ENCODE results near the gene ECHDC3. TPM values are rescaled to one million over a fixed set of nuclear protein-coding genes. Genes with fewer than 3 reads are reported as not detected.
A peak's percentile ranks its signal among the peaks of the same experiment; 100 is the strongest.

The ECHDC3 gene
- total and polyA plus RNA-seq, 2 of the 13 experiments (the other 11 are each of a cell fraction or from before 2014, with no cell fraction given), result not detected

DNA sequence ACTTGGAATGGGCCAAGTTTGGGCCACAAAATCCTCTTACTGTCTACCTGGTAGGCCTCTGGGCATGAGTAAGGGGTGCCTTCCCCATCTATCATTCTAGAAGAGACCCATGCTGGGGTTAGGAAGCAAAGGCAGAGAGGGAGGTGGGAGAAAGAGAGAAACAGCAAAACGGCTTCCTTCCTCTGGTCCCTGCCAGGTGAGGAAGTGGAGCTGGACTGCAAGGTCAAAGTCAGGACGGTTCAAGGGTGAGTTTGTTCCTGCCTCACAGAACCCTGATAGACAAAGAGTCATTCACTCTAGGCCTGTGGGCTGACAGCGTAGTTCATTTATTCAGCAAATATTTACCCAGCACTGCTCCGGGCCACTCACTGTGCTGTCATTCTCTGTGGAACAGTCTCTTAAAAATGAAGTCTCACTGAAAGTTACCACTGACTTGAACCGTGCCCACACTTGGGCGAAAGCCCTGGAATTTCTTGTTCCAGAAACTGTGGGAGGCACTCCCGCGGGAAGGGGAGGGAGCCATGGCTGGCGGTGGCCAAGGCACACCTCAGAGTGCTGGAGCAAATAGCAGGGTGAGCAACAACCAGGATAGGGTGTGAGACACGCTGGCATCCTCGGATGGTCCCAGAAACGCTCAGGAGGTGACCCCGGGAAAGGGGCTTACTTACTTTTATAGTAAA is 26.2 kb upstream of the ECHDC3 start (continued):
- TF ChIP-seq ZBTB34 (CRISPR knock-in tag; IDR thresholded peaks at IDR 0.05), result no peak
- no peak for TF ChIP-seq ZNF891 (CRISPR knock-in tag; IDR thresholded peaks at IDR 0.05)
- TF ChIP-seq, protein P1, sequence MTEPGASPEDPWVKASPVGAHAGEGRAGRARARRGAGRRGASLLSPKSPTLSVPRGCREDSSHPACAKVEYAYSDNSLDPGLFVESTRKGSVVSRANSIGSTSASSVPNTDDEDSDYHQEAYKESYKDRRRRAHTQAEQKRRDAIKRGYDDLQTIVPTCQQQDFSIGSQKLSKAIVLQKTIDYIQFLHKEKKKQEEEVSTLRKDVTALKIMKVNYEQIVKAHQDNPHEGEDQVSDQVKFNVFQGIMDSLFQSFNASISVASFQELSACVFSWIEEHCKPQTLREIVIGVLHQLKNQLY (CRISPR knock-in tag; IDR thresholded peaks at IDR 0.05), result peak; percentile 79
- peak; percentile 55; the same call in 1 of the 2 replicates for TF ChIP-seq HIVEP1 (CRISPR knock-in tag; IDR thresholded peaks at IDR 0.05)
- TF ChIP-seq HNRNPH1 (optimal IDR thresholded peaks at IDR 0.05; ENCODE audit: low read depth, low read length), result no peak
- no peak for TF ChIP-seq RARG (CRISPR knock-in tag; IDR thresholded peaks at IDR 0.05; ENCODE audit: low read depth)
- no peak for TF ChIP-seq SRSF4 (IDR thresholded peaks at IDR 0.05; ENCODE audit: low read depth, low read length, poor library complexity, severe bottlenecking)
- no peak for TF ChIP-seq RFXANK (CRISPR knock-in tag; IDR thresholded peaks at IDR 0.05)
- TF ChIP-seq KDM1A (CRISPR knock-in tag; IDR thresholded peaks at IDR 0.05), result no peak
- no peak for TF ChIP-seq HNRNPUL1 (IDR thresholded peaks at IDR 0.05; ENCODE audit: low read depth, low read length)
- no peak for TF ChIP-seq ZNF350 (CRISPR knock-in tag; IDR thresholded peaks at IDR 0.05; ENCODE audit: borderline replicate concordance, low read depth)
- TF ChIP-seq ZNF703 (CRISPR knock-in tag; IDR thresholded peaks at IDR 0.05; ENCODE audit: borderline replicate concordance), result no peak
- TF ChIP-seq ZNF761 (CRISPR knock-in tag; conservative IDR thresholded peaks at IDR 0.05), result 0 out of 2 replicates have a peak, but pooled peaks have one; percentile 27
- TF ChIP-seq MIXL1 (CRISPR knock-in tag; IDR thresholded peaks at IDR 0.05), result peak; percentile 92
- no peak for TF ChIP-seq MZF1 (CRISPR knock-in tag; IDR thresholded peaks at IDR 0.05; ENCODE audit: borderline replicate concordance)
- TF ChIP-seq ZNF160 (CRISPR knock-in tag; IDR thresholded peaks at IDR 0.05), result no peak
- 0 out of 2 replicates have a peak, but pooled peaks have one; percentile 17 for TF ChIP-seq HINFP (CRISPR knock-in tag; IDR thresholded peaks at IDR 0.05; ENCODE audit: low read depth)
- no peak for TF ChIP-seq ZNF775 (CRISPR knock-in tag; IDR thresholded peaks at IDR 0.05; ENCODE audit: borderline replicate concordance)
- TF ChIP-seq, protein P2, sequence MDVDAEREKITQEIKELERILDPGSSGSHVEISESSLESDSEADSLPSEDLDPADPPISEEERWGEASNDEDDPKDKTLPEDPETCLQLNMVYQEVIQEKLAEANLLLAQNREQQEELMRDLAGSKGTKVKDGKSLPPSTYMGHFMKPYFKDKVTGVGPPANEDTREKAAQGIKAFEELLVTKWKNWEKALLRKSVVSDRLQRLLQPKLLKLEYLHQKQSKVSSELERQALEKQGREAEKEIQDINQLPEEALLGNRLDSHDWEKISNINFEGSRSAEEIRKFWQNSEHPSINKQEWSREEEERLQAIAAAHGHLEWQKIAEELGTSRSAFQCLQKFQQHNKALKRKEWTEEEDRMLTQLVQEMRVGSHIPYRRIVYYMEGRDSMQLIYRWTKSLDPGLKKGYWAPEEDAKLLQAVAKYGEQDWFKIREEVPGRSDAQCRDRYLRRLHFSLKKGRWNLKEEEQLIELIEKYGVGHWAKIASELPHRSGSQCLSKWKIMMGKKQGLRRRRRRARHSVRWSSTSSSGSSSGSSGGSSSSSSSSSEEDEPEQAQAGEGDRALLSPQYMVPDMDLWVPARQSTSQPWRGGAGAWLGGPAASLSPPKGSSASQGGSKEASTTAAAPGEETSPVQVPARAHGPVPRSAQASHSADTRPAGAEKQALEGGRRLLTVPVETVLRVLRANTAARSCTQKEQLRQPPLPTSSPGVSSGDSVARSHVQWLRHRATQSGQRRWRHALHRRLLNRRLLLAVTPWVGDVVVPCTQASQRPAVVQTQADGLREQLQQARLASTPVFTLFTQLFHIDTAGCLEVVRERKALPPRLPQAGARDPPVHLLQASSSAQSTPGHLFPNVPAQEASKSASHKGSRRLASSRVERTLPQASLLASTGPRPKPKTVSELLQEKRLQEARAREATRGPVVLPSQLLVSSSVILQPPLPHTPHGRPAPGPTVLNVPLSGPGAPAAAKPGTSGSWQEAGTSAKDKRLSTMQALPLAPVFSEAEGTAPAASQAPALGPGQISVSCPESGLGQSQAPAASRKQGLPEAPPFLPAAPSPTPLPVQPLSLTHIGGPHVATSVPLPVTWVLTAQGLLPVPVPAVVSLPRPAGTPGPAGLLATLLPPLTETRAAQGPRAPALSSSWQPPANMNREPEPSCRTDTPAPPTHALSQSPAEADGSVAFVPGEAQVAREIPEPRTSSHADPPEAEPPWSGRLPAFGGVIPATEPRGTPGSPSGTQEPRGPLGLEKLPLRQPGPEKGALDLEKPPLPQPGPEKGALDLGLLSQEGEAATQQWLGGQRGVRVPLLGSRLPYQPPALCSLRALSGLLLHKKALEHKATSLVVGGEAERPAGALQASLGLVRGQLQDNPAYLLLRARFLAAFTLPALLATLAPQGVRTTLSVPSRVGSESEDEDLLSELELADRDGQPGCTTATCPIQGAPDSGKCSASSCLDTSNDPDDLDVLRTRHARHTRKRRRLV (CRISPR knock-in tag; IDR thresholded peaks at IDR 0.05), result 0 out of 2 replicates have a peak, but pooled peaks have one; percentile 6

Data from HepG2 (cell line).